GM12892 (cell line): ENCODE results near the gene FGF13. TPM values are rescaled to one million over a fixed set of nuclear protein-coding genes. Genes with fewer than 3 reads are reported as not detected.

Experiments used
- DNase-seq: peaks from one replicate; pipeline ENCODE4 v3.0.0; 2011; ENCODE audit not compliant: insufficient read length
- FAIRE-seq: peaks from 2 replicates; lab custom pipeline; 2011; peaks lifted over from hg19 to GRCh38; lab: Jason Lieb, UNC
- POLR2A ChIP-seq: IDR thresholded peaks from 2 replicates; pipeline ENCODE4 v1.6.1; 2011; ENCODE audit warnings: low read depth, low read length, control low read depth
- POLR2AphosphoS5 ChIP-seq: IDR thresholded peaks from 2 replicates; pipeline ENCODE4 v1.6.1; 2011; ENCODE audit warnings: low read depth, low read length, control low read depth
- TAF1 ChIP-seq: IDR thresholded peaks from 2 replicates; pipeline ENCODE4 v1.6.1; 2011; ENCODE audit warnings: low read depth, mild to moderate bottlenecking, control low read depth, low read length, borderline replicate concordance
- polyA plus RNA-seq: library from polyadenylated mRNA; unstranded; fragments of >200 nt; gene quantifications from one replicate; pipeline ENCODE4 v1.2.1, GENCODE V29; 2012; ENCODE audit warnings: missing spikeins, inconsistent platforms; ENCODE audit not compliant: missing spikeins

Gene FGF13
- polyA plus RNA-seq: 0.40 TPM

DNA sequence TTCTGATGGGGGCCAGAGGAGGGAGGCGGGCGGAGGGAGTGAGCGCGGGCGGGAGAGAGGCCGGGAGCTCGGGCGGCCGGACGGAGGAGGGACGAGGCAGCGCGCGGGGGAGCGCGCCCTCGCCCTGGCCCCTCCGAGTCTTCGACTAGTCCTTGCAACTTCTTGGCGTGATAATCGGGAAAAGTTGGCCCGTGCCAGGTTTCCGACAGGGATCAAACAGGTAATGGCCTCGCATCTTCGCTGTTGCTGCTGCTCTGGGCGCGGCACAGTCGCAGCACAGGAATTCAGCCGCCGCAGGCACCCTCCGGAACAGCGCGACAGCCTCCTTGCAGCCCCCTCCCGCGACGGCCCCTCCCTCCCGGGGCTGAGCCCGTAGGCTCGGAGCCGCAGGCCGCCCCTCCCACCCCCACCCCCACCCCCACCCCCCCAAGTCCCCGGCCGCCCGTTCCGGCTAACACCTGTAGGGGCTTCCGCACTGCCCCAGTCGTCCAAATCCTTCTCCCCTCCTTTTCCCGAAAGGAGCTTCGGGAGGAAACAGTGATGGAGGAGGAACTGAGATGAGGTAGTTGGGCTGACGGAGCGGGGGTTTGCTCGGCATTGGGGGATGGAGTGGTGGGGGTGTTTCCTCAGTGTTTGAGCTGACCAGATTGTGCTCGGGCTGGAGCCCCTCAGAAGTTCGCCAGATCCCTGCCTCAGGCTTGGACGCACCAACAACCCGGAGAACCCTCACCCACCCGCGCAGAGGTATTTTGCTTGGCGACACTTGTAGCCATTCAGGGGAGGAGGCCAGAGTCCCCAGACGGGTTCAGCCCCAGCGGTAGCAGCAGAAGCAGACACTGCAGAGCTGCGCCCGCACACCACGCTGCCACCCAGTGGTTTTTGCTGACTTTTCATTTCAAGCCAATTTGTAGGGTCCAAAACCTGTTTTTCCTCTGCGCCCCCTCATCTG lies at the start of gene FGF13:
TSS of gene FGF13 (minus strand) at position 319 of the 949 bp plus-strand sequence. CDS start 714 bp downstream, outside the sequence.
- no peak for TF ChIP-seq TAF1
- TF ChIP-seq POLR2A: no peak
- no peak for TF ChIP-seq POLR2AphosphoS5
- DNase-seq: peak; percentile 11

DNA sequence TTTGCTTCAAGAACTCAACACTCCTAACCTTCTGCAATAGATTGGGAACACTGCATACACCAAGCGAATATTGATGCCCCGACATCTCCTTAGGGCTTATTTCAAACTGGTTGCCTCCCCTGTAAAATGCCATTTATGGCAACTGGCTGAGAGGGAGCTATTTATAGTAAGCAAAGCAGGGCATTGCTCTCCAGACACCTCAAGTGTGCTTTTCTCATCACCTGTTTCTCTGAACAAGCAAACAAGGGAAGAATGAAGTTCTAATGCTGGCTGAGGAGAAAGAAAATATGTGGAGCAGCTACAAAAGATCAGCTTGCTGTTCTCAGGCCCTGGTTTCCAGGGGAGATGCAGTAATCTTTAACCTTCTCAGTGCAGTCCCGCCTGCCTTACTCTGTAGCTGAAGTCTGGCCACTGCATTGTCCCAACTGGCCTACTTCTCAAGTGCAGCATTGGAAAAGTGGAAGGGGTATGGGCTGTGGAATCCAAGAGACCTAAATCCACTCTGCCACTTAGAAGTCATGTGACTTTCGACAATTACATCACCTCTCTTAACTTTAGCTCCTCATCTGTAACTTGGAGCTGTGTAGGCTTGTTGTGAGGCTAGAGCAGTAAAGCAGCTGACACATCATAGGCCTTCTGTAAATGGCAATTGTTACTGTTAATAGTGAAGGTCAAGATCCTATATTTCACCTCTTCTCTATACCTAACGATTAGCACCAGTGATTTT lies 47.9 kb upstream of the FGF13 start:
- DNase-seq (no peak), FAIRE-seq (no peak)
- TF ChIP-seq POLR2AphosphoS5 (no peak), POLR2A (no peak), TAF1 (no peak)

More for the DNA sequence above, at the start of gene FGF13:
- FAIRE-seq: no peak

GRCh38 chrX:138756234-138756633 lies 44.7 kb upstream of the FGF13 start:
- no peak for FAIRE-seq
- TF ChIP-seq POLR2A (no peak), POLR2AphosphoS5 (no peak), TAF1 (no peak)
- DNase-seq: no peak

DNA sequence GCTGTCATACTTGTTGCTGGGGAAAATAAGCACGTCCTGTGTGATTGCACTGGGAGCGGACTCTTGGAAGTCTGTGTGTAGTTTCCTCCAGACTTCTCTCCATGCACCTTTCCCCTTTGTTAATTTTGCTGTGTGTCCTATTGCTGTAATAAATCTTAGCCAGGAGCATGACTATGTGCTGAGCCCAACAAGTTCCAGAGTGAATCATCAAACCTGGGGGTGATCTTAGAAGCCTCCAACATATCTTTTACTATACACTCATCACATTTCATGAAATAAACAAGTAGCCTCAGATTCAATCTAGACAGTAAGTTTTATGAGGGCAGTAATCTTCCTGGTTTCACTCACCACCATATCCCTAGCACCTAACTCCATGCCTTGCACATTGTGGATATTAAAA lies 43.3 kb upstream of the FGF13 start:
- no peak for FAIRE-seq
- no peak for DNase-seq
- TF ChIP-seq POLR2A (no peak), TAF1 (no peak), POLR2AphosphoS5 (no peak)

DNA sequence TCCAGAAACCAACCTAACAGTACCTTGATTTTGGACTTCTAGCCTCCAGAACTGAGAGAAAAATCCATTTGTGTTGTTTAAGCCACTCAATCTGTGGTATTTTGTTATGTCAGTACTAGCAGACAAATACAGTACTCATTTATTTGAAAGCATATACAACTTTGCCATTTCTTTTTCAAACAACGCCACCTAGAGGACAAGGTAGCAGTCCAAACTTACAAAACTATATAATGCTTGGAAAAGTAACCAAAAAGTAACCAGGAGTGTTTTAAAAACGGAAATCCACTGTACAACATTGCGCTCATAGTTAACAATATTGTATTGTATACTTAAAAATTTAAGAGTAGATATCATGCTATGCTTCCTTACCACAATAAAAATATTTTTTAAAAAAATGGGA lies 37.0 kb upstream of the FGF13 start:
- peak; percentile 66 for FAIRE-seq
- TF ChIP-seq POLR2AphosphoS5 (no peak), POLR2A (no peak), TAF1 (no peak)
- no peak for DNase-seq

GRCh38 chrX:138745196-138745595 lies 33.7 kb upstream of the FGF13 start:
- FAIRE-seq (peak; percentile 90), DNase-seq (peak; percentile 1)
- TF ChIP-seq TAF1: no peak
- TF ChIP-seq POLR2AphosphoS5: no peak
- TF ChIP-seq POLR2A: no peak

DNA sequence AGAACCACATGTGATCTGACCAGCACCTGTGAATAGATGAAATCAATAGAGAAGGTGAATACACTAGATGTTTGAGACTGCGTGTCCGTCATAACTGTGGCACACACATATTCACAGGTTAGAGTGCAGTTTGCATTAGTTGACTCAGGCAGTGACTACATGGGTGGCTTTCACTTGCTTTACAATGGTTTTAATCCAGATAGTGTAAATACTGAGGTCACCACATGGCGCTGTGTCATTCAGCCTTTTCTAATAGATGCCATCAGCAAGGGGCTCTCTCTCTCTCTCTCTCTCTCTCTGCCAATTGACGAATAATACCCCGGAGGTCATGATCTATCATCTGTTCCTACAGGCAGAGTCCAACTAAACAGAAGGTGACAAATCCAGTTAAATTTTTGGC lies 30.7 kb upstream of the FGF13 start:
- FAIRE-seq (no peak), DNase-seq (no peak)
- TF ChIP-seq POLR2AphosphoS5 (no peak), POLR2A (no peak), TAF1 (no peak)

- FAIRE-seq (no peak), DNase-seq (no peak)
- TF ChIP-seq POLR2A: no peak
- no peak for TF ChIP-seq POLR2AphosphoS5
- TF ChIP-seq TAF1: no peak
Measured at GRCh38 chrX:138740341-138740740, 28.8 kb upstream of the FGF13 start.

DNA sequence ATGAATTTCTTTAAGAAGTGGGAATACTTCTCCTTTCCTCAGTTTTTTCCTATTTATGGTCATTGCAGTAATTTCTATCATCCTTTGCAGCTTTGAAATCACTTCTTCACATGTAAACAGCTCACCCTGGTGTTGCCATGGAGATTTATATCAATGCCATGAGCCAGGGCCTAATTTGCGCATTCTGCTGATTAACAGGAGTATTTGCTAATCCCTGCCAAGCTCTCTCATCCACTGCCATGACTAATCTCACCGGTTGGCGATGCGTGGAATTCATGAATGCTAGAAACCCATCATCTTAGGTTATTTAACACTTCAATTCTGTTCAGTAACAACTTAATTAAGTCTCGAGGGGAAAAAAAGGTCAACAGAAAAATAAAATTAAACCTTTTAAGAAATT lies 11.8 kb upstream of the FGF13 start:
- FAIRE-seq: no peak
- TF ChIP-seq TAF1: no peak
- TF ChIP-seq POLR2A: no peak
- TF ChIP-seq POLR2AphosphoS5: no peak
- no peak for DNase-seq

GRCh38 chrX:138719396-138719795 lies 7.9 kb upstream of the FGF13 start:
- no peak for TF ChIP-seq TAF1
- TF ChIP-seq POLR2A: no peak
- no peak for TF ChIP-seq POLR2AphosphoS5
- FAIRE-seq (no peak), DNase-seq (no peak)

GRCh38 chrX:138718941-138719340 lies 7.4 kb upstream of the FGF13 start:
- FAIRE-seq: no peak
- DNase-seq: no peak
- TF ChIP-seq POLR2A: no peak
- TF ChIP-seq POLR2AphosphoS5: no peak
- no peak for TF ChIP-seq TAF1
